Suprapubic skin (tissue), 4 donors: ENCODE data around the gene TNS3. TPM values are rescaled to one million over a fixed set of nuclear protein-coding genes. Genes with fewer than 3 reads are reported as not detected.

Experiments
- DNase-seq, 2 donors: peaks; one replicate each; pipeline ENCODE4 v3.0.0-alpha.2; 2019; ENCODE audit warnings: low spot score in 2 of 2
- H3K27ac ChIP-seq: fragments of 200-600 bp; sonication (generic); one replicate; pipeline ENCODE4 v1.5.1; 2019
- H3K27me3 ChIP-seq: fragments of 200-600 bp; sonication (generic); one replicate; pipeline ENCODE4 v1.5.1; 2019
- H3K36me3 ChIP-seq: fragments of 200-600 bp; sonication (generic); one replicate; pipeline ENCODE4 v1.5.1; 2019
- H3K4me1 ChIP-seq: fragments of 200-600 bp; sonication (generic); one replicate; pipeline ENCODE4 v1.5.1; 2019
- H3K4me3 ChIP-seq: fragments of 200-600 bp; sonication (generic); one replicate; pipeline ENCODE4 v1.5.1; 2019; ENCODE audit warnings: mild to moderate bottlenecking
- H3K9me3 ChIP-seq: fragments of 200-600 bp; sonication (generic); one replicate; pipeline ENCODE4 v1.5.1; 2019
- CTCF ChIP-seq, 2 donors: fragments of 200-600 bp in 1 of 2; fragments of 450-650 bp in 1 of 2; sonication (generic) in 1 of 2; IDR thresholded peaks; one replicate each; pipeline ENCODE4 v1.5.1; 2016 to 2019; ENCODE audit warnings: antibody characterized with exemption in 2 of 2, mild to moderate bottlenecking in 1 of 2, moderate library complexity in 1 of 2
- EP300 ChIP-seq: sonication (generic); formaldehyde crosslinking; IDR thresholded peaks from one replicate; pipeline ENCODE4 v1.6.1; 2017; ENCODE audit warnings: antibody characterized with exemption
- POLR2A ChIP-seq, 2 donors: fragments of 450-650 bp; IDR thresholded peaks; one replicate each; pipeline ENCODE4 v1.6.1; 2017; ENCODE audit warnings: antibody characterized with exemption in 2 of 2, mild to moderate bottlenecking in 2 of 2, moderate library complexity in 2 of 2
- POLR2AphosphoS5 ChIP-seq, 3 donors: sonication (generic); formaldehyde crosslinking; IDR thresholded peaks; one replicate each; pipeline ENCODE4 v1.6.1; 2017; ENCODE audit warnings: antibody characterized with exemption in 3 of 3
- WGBS: methylation state at CpG from one replicate; pipeline ENCODE4 v1.1.5; 2018; 5-methylcytosine and 5-hydroxymethylcytosine counted together
- total RNA-seq, 4 donors: library from RNA; depleted of rRNA; stranded (reverse); fragments of >200 nt; gene quantifications; one replicate each; pipeline ENCODE4 v1.1.0, GENCODE V29; 2016

The TNS3 gene
- total RNA-seq, 4 donors from 2014 or later, result 14.3 to 53.0 (median 31.9) TPM

- H3K4me3 ChIP-seq, result no peak overlapping the region
- H3K4me1 ChIP-seq, result peaks cover 15% of the 10 kb centered on the region
- WGBS, result 87% methylated on average over 12 of the region's 12 CpGs
- no peak for DNase-seq
- no peak for TF ChIP-seq CTCF (IDR thresholded peaks at IDR 0.05)
- no peak for TF ChIP-seq EP300
- TF ChIP-seq POLR2AphosphoS5 (IDR thresholded peaks at IDR 0.05), result no peak
- TF ChIP-seq POLR2A (IDR thresholded peaks at IDR 0.05), result no peak
- no peaks in the 10 kb centered on the region for H3K9me3 ChIP-seq
- no peaks in the 10 kb centered on the region for H3K27me3 ChIP-seq
- no peaks in the 10 kb centered on the region for H3K36me3 ChIP-seq
- no peak overlapping the region for H3K27ac ChIP-seq
Observed at GRCh38 chr7:47502240-47502877, 79.6 kb downstream of the TNS3 start.

DNA sequence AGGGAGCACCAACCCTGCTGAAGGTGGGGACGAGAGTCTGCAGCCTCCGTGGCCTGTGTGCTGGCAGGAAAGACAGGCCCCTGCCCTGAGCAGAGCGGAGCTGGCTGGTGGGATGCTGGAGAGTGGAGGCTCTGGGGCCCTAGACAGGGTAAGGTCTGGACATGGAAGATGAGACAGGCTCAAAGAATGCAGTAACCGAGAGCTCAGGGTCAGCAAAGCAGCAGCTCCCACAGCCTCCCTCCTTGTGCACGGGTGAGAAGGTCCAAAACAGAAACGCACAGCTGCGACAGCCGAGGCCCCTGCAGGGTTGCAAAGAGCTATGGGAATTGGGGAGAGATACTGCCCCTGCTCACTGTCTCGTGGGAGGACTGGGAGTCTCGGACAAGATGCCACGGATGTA lies 80.5 kb downstream of the TNS3 start:
- TF ChIP-seq CTCF (IDR thresholded peaks at IDR 0.05) (no peak), POLR2A (IDR thresholded peaks at IDR 0.05) (no peak), POLR2AphosphoS5 (IDR thresholded peaks at IDR 0.05) (no peak), EP300 (no peak)
- Histone ChIP-seq H3K27me3 (no peaks in the 10 kb centered on the region), H3K4me3 (no peak overlapping the region), H3K9me3 (no peaks in the 10 kb centered on the region), H3K36me3 (no peaks in the 10 kb centered on the region), H3K27ac (no peak overlapping the region), H3K4me1 (peaks cover 15% of the 10 kb centered on the region)
- no peak for DNase-seq
- WGBS, result 79% methylated on average over 11 of the region's 11 CpGs

- no peak overlapping the region for H3K27ac ChIP-seq
- no peaks in the 10 kb centered on the region for H3K9me3 ChIP-seq
- no peaks in the 10 kb centered on the region for H3K36me3 ChIP-seq
- no peaks in the 10 kb centered on the region for H3K27me3 ChIP-seq
- WGBS, result 77% methylated on average over 15 of the region's 15 CpGs
- TF ChIP-seq POLR2AphosphoS5 (IDR thresholded peaks at IDR 0.05), result no peak
- no peak for TF ChIP-seq POLR2A (IDR thresholded peaks at IDR 0.05)
- no peak for TF ChIP-seq CTCF (IDR thresholded peaks at IDR 0.05)
- no peak for TF ChIP-seq EP300
- peaks cover 15% of the 10 kb centered on the region for H3K4me1 ChIP-seq
- DNase-seq, result no peak
- H3K4me3 ChIP-seq, result no peak overlapping the region
Observed at GRCh38 chr7:47500103-47500563, 81.8 kb downstream of the TNS3 start.

- Histone ChIP-seq H3K4me1 (peaks cover 25% of the 10 kb centered on the region), H3K9me3 (no peaks in the 10 kb centered on the region), H3K27ac (no peak overlapping the region), H3K4me3 (no peak overlapping the region), H3K27me3 (no peaks in the 10 kb centered on the region), H3K36me3 (no peaks in the 10 kb centered on the region)
- DNase-seq, result no peak
- WGBS, result 89% methylated on average over 15 of the region's 17 CpGs
- no peak for TF ChIP-seq EP300
- no peak for TF ChIP-seq POLR2AphosphoS5 (IDR thresholded peaks at IDR 0.05)
- TF ChIP-seq CTCF (IDR thresholded peaks at IDR 0.05), result no peak
- no peak for TF ChIP-seq POLR2A (IDR thresholded peaks at IDR 0.05)
Observed at GRCh38 chr7:47498229-47499056, 83.5 kb downstream of the TNS3 start.
